IMR-90 (cell line): ENCODE data around the gene KIF20A. TPM values are rescaled to one million over a fixed set of nuclear protein-coding genes. Genes with fewer than 3 reads are reported as not detected.

Source experiments
- ATAC-seq: fragments of 200-7000 bp; cut with Tn5 transposase; 2 replicates; pipeline ENCODE4 v1.9.1; 2020; ENCODE audit warnings: low read depth, mild to moderate bottlenecking, moderate library complexity
- BruUV-seq: library from RNA; stranded (reverse); fragments of 400-500 nt; replicated peaks from 2 replicates; lab custom pipeline; 2021; lab: Mats Ljungman, UMichigan
- CTCF ChIA-PET: fragments of 300-600 bp; formaldehyde crosslinking; extraction: SDS; loops from one replicate; lab custom pipeline; 2021; ENCODE audit warnings: antibody characterized with exemption; lab: Yijun Ruan, JAX
- POLR2A ChIA-PET: fragments of 300-600 bp; sonication (Branson Sonifier 250); formaldehyde crosslinking; loops from one replicate; lab custom pipeline; 2022; ENCODE audit warnings: antibody characterized with exemption; ENCODE audit not compliant: unreplicated experiment; lab: Charles Lee
- DNase-seq: peaks from one replicate; pipeline ENCODE4 v3.0.0; 2013
- H2AFZ ChIP-seq: replicated peaks from 2 replicates; pipeline ENCODE3; 2013; ENCODE audit warnings: low read length, mild to moderate bottlenecking; ENCODE audit not compliant: poor library complexity
- H2AK5ac ChIP-seq: 2 replicates; pipeline ENCODE4 v1.6.1; 2013; ENCODE audit warnings: low read depth, low read length, inconsistent platforms
- H2AK9ac ChIP-seq: replicated peaks from 2 replicates; pipeline ENCODE3; 2013; ENCODE audit warnings: mild to moderate bottlenecking, low read depth, low read length, moderate library complexity; ENCODE audit not compliant: poor library complexity
- H2BK120ac ChIP-seq: 2 replicates; pipeline ENCODE4 v1.6.1; 2013; ENCODE audit warnings: low read depth, low read length, inconsistent platforms
- H2BK15ac ChIP-seq: 3 replicates; pipeline ENCODE4 v1.6.1; 2013; ENCODE audit warnings: low read depth, low read length, inconsistent platforms
- H2BK20ac ChIP-seq: 2 replicates; pipeline ENCODE4 v1.6.1; 2013; ENCODE audit warnings: low read depth, mild to moderate bottlenecking, inconsistent platforms, low read length, moderate library complexity
- H2BK5ac ChIP-seq: 2 replicates; pipeline ENCODE4 v1.6.1; 2013; ENCODE audit warnings: mild to moderate bottlenecking, low read depth, low read length, inconsistent platforms; ENCODE audit not compliant: poor library complexity, severe bottlenecking
- H3K14ac ChIP-seq: replicated peaks from 2 replicates; pipeline ENCODE4 v1.6.1; 2013; ENCODE audit warnings: low read depth, low read length, inconsistent platforms
- H3K18ac ChIP-seq: 2 replicates; pipeline ENCODE4 v1.6.1; 2013; ENCODE audit warnings: low read depth, low read length, control low read depth
- H3K23ac ChIP-seq: 2 replicates; pipeline ENCODE4 v1.6.1; 2013; ENCODE audit warnings: low read depth, low read length, inconsistent platforms
- H3K27ac ChIP-seq: 2 replicates; pipeline ENCODE4 v1.5.1; 2013; ENCODE audit warnings: mild to moderate bottlenecking, control low read depth, low read length; ENCODE audit not compliant: insufficient read depth
- H3K27me3 ChIP-seq: 2 replicates; pipeline ENCODE4 v1.6.1; 2013; ENCODE audit warnings: low read length; ENCODE audit not compliant: control insufficient read depth, insufficient read depth
- H3K36me3 ChIP-seq: 2 replicates; pipeline ENCODE4 v1.6.1; 2013; ENCODE audit warnings: low read length, mixed read lengths; ENCODE audit not compliant: control insufficient read depth, insufficient read depth
- H3K4ac ChIP-seq: 2 replicates; pipeline ENCODE4 v1.6.1; 2013; ENCODE audit warnings: low read depth, low read length, inconsistent platforms
- H3K4me1 ChIP-seq: 2 replicates; pipeline ENCODE4 v1.6.1; 2013; ENCODE audit warnings: low read length, mixed read lengths; ENCODE audit not compliant: control insufficient read depth, insufficient read depth
- H3K4me2 ChIP-seq: 2 replicates; pipeline ENCODE4 v1.6.1; 2013; ENCODE audit warnings: low read depth, mild to moderate bottlenecking, control low read depth, low read length, moderate library complexity
- H3K4me3 ChIP-seq: 2 replicates; pipeline ENCODE4 v1.5.1; 2013; ENCODE audit warnings: low read depth, mild to moderate bottlenecking, control low read depth, low read length, moderate library complexity; ENCODE audit not compliant: insufficient read depth
- H3K56ac ChIP-seq: 2 replicates; pipeline ENCODE4 v1.6.1; 2013; ENCODE audit warnings: low read length, inconsistent platforms; ENCODE audit not compliant: insufficient read depth; ENCODE audit errors: extremely low read depth
- H3K79me1 ChIP-seq, 2 experiments: 2 replicates each; pipeline ENCODE4 v1.6.1; 2013; ENCODE audit warnings: low read length in 2 of 2, inconsistent platforms in 1 of 2, low read depth in 1 of 2
- H3K9ac ChIP-seq: 2 replicates; pipeline ENCODE4 v1.6.1; 2013; ENCODE audit warnings: low read depth, low read length, control low read depth
- H3K9me1 ChIP-seq: 2 replicates; pipeline ENCODE4 v1.6.1; 2013; ENCODE audit warnings: low read length, inconsistent platforms; ENCODE audit not compliant: insufficient read depth
- H3K9me3 ChIP-seq: 2 replicates; pipeline ENCODE4 v1.6.1; 2013; ENCODE audit warnings: low read length; ENCODE audit not compliant: control insufficient read depth, insufficient read depth
- H4K20me1 ChIP-seq: 2 replicates; pipeline ENCODE4 v1.6.1; 2013; ENCODE audit warnings: low read length, inconsistent platforms; ENCODE audit not compliant: insufficient read depth
- H4K5ac ChIP-seq: 2 replicates; pipeline ENCODE4 v1.6.1; 2013; ENCODE audit warnings: mild to moderate bottlenecking, low read depth, low read length, control low read depth
- H4K8ac ChIP-seq, 2 experiments: 2 replicates each; pipeline ENCODE4 v1.6.1; 2013; ENCODE audit warnings: low read depth in 2 of 2, low read length in 2 of 2, control low read depth in 1 of 2, inconsistent platforms in 1 of 2
- H4K91ac ChIP-seq: 2 replicates; pipeline ENCODE4 v1.6.1; 2013; ENCODE audit warnings: low read depth, low read length, inconsistent platforms; ENCODE audit not compliant: insufficient read depth
- BHLHE40 ChIP-seq: fragments of 150-350 bp; IDR thresholded peaks from 2 replicates; pipeline ENCODE4 v1.6.1; 2016; ENCODE audit warnings: mild to moderate bottlenecking, low read depth, low read length
- CHD1 ChIP-seq: IDR thresholded peaks from 2 replicates; pipeline ENCODE4 v1.6.1; 2012; ENCODE audit warnings: low read depth, low read length, improper control_type of control experiment
- MAFK ChIP-seq: IDR thresholded peaks from 2 replicates; pipeline ENCODE4 v1.6.1; 2012; ENCODE audit warnings: low read depth, low read length, improper control_type of control experiment
- MXI1 ChIP-seq: IDR thresholded peaks from 2 replicates; pipeline ENCODE4 v1.6.1; 2012; ENCODE audit warnings: low read depth, mild to moderate bottlenecking, low read length, moderate library complexity, borderline replicate concordance
- SMC3 ChIP-seq: fragments of 150-350 bp; IDR thresholded peaks from 2 replicates; pipeline ENCODE4 v1.6.1; 2016; ENCODE audit warnings: low read depth, mild to moderate bottlenecking, antibody characterized with exemption, low read length, moderate library complexity
- WGBS, 2 experiments: methylation state at CpG; one replicate each; pipeline versions ENCODE4 v1.1.5 to v1.1.7; 2013; ENCODE audit warnings: missing lambda C conversion rate in 2 of 2; ENCODE audit not compliant: insufficient read length in 1 of 2; ENCODE audit errors: extremely low coverage in 2 of 2; 5-methylcytosine and 5-hydroxymethylcytosine counted together
- dilution Hi-C: fragments of 300-500 bp; cut with HindIII; formaldehyde crosslinking; loops from one replicate; pipeline ENCODE4 v1.14.3; 2018; ENCODE audit warnings: low sequenced_read_pairs; ENCODE audit not compliant: unreplicated experiment
- in situ Hi-C: fragments of 300-500 bp; cut with MboI; formaldehyde crosslinking; loops from 3 replicates; pipeline ENCODE4 v1.14.3; 2019; ENCODE audit warnings: low sequenced_read_pairs, inconsistent platforms, mixed read lengths
- intact Hi-C: fragments of 100-400 bp; cut with micrococcal nuclease; formaldehyde crosslinking; loops from 2 replicates; pipeline ENCODE4 v1.10.0; 2022
- polyA plus RNA-seq, 3 experiments: library from polyadenylated mRNA; depleted of rRNA; stranded (reverse); fragments of >200 nt; gene quantifications; 2 replicates each; pipeline ENCODE4 v1.2.3, GENCODE V29; 2012; ENCODE audit warnings: low replicate concordance in 1 of 3
- total RNA-seq: library from RNA; depleted of rRNA; stranded (reverse); fragments of >200 nt; gene quantifications from 2 replicates; pipeline ENCODE4 v1.2.3, GENCODE V29; 2012

The KIF20A gene
- total and polyA plus RNA-seq, 2 of the 4 experiments (the other 2 are of a cell fraction) = 42.0 to 106 TPM

DNA sequence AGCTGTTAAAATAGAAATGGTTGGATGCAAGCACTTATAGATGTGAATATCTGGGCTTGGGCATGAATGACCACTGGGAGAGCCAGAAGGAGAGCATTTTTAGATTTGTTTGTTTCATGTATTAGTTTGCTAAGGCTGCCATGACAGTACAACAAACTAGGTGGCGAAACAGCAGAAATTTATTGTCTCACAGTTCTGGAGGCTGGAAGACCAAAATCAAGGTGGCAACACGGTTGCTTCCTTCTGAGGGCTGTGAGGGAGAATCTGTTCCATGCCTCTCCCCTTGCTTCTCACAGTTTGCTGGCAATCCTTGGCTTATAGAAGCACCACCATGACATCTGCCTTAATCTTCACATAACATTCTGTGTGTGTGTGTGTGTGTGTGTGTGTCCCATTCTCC, 54.4 kb downstream of the KIF20A start:
- H3K4me3 ChIP-seq = no peak overlapping the region
- H3K27me3 ChIP-seq = peaks cover 3% of the 10 kb centered on the region; the same call in 1 of the 2 replicates
- POLR2A ChIA-PET = interaction anchor here (0.6 kb wide), 1 partner anchor 17 kb away, joined by 3 read pairs; no protein-coding TSS in a partner anchor
- H3K9ac ChIP-seq = no peak overlapping the region
- H2AK9ac ChIP-seq = no peak overlapping the region
- H3K14ac ChIP-seq = no peak overlapping the region
- H2BK15ac ChIP-seq = no peak overlapping the region
- H4K5ac ChIP-seq = no peak overlapping the region
- ATAC-seq = no peak
- no peak overlapping the region for H3K27ac ChIP-seq
- intact Hi-C loops = no loop called here
- no peaks in the 10 kb centered on the region for H4K20me1 ChIP-seq
- BruUV-seq = no TSS peak
- no peak overlapping the region for H2AFZ ChIP-seq
- H4K91ac ChIP-seq = no peak overlapping the region
- WGBS, 2 experiments = no CpG with 5 or more reads among the region's 2 CpGs
- TF ChIP-seq BHLHE40 (no peak), MXI1 (no peak), SMC3 (no peak), MAFK (no peak), CHD1 (no peak)
- H4K8ac ChIP-seq = no peak overlapping the region
- H2BK20ac ChIP-seq = no peak overlapping the region
- in situ Hi-C loops = no loop called here
- CTCF ChIA-PET = no interaction called here
- H3K9me3 ChIP-seq = no peaks in the 10 kb centered on the region
- no peak for DNase-seq
- no peak overlapping the region for H3K4me2 ChIP-seq
- dilution Hi-C loops = no loop called here
- H3K18ac ChIP-seq = no peak overlapping the region
- no peak overlapping the region for H2BK5ac ChIP-seq
- no peaks in the 10 kb centered on the region for H3K36me3 ChIP-seq
- H2BK120ac ChIP-seq = no peak overlapping the region
- H2AK5ac ChIP-seq = no peak overlapping the region
- no peaks in the 10 kb centered on the region for H3K9me1 ChIP-seq
- H3K4ac ChIP-seq = no peak overlapping the region
- no peaks in the 10 kb centered on the region for H3K4me1 ChIP-seq
- H3K79me1 ChIP-seq = no peaks in the 10 kb centered on the region
- no peak overlapping the region for H3K56ac ChIP-seq
- no peak overlapping the region for H3K23ac ChIP-seq
